Measurements from ENCODE around the gene OR11H6.
"Not testable (repeated sequence)": the region's sequence is repeated elsewhere in the genome, so short reads cannot be mapped to it uniquely, and the experiment has no call there.

Gene OR11H6, protein sequence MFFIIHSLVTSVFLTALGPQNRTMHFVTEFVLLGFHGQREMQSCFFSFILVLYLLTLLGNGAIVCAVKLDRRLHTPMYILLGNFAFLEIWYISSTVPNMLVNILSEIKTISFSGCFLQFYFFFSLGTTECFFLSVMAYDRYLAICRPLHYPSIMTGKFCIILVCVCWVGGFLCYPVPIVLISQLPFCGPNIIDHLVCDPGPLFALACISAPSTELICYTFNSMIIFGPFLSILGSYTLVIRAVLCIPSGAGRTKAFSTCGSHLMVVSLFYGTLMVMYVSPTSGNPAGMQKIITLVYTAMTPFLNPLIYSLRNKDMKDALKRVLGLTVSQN

DNA sequence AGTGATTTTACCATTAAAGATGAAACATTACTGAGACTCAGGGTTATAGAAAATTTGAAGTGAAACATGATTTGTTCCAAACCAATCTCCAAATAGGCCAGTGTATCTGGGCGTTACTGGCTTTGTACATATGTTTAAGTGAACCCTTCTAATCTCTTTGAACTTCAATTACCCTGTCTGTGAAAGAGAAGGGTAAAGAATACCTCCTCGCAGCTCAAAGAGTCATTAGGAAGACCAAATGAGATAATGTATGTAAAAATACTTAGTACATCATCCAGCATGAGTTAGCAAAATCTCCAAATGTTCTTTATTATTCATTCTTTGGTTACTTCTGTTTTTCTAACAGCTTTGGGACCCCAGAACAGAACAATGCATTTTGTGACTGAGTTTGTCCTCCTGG, at the start of gene OR11H6:
Gene OR11H6 (plus strand): TSS at position 301 of the 400 bp plus-strand sequence. CDS start 0 bp downstream, at position 301.
- TF ChIP-seq, protein P1, sequence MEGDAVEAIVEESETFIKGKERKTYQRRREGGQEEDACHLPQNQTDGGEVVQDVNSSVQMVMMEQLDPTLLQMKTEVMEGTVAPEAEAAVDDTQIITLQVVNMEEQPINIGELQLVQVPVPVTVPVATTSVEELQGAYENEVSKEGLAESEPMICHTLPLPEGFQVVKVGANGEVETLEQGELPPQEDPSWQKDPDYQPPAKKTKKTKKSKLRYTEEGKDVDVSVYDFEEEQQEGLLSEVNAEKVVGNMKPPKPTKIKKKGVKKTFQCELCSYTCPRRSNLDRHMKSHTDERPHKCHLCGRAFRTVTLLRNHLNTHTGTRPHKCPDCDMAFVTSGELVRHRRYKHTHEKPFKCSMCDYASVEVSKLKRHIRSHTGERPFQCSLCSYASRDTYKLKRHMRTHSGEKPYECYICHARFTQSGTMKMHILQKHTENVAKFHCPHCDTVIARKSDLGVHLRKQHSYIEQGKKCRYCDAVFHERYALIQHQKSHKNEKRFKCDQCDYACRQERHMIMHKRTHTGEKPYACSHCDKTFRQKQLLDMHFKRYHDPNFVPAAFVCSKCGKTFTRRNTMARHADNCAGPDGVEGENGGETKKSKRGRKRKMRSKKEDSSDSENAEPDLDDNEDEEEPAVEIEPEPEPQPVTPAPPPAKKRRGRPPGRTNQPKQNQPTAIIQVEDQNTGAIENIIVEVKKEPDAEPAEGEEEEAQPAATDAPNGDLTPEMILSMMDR (IDR thresholded peaks at IDR 0.05; ENCODE audit: low read depth, low read length): no peak
- no peak for DNase-seq (ENCODE audit: low read depth in 2 of 2)
- H3K4me3 ChIP-seq (replicated peaks in 1 of 2; ENCODE audit: low read depth in 2 of 2, low read length in 2 of 2): no peak within 1 kb of the TSS

DNA sequence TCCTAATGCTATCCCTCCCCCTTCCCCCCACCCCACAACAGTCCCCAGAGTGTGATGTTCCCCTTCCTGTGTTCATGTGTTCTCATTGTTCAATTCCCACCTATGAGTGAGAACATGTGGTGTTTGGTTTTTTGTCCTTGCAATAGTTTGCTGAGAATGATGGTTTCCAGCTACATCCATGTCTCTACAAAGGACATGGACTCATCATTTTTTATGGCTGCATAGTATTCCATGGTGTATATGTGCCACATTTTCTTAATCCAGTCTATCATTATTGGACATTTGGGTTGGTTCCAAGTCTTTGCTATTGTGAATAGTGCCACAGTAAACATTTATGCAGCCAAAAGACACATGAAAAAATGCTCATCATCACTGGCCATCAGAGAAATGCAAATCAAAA, 49.3 kb upstream of the OR11H6 start:
- H3K4me3 ChIP-seq (replicated peaks in 1 of 2; ENCODE audit: low read depth in 2 of 2, low read length in 2 of 2); DNase-seq (ENCODE audit: low read depth in 2 of 2): not testable (repeated sequence)

DNA sequence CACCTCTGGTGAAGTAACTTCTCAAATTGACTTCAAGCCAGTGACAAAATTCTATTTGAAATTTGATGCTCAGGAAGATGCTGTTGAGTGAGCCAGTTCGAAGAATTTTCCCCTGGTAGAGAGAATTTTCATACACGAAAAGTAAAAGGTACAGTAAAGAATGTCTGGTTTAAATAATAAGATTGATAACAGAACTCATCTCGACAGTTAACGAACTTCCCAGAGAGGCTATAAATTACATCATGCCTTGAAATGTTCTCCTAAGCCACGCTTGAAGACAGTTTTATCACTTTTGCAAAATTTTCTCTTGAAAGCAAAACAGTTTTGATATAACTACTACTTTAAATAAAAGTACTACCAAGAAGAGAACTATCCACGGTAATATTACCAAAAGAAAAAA, 47.2 kb upstream of the OR11H6 start:
- no peak overlapping the region for H3K4me3 ChIP-seq (replicated peaks in 1 of 2; ENCODE audit: low read depth in 2 of 2, low read length in 2 of 2)
- TF ChIP-seq, protein P1 (IDR thresholded peaks at IDR 0.05; ENCODE audit: low read depth, low read length): no peak
- DNase-seq (ENCODE audit: low read depth in 2 of 2): no peak

DNA sequence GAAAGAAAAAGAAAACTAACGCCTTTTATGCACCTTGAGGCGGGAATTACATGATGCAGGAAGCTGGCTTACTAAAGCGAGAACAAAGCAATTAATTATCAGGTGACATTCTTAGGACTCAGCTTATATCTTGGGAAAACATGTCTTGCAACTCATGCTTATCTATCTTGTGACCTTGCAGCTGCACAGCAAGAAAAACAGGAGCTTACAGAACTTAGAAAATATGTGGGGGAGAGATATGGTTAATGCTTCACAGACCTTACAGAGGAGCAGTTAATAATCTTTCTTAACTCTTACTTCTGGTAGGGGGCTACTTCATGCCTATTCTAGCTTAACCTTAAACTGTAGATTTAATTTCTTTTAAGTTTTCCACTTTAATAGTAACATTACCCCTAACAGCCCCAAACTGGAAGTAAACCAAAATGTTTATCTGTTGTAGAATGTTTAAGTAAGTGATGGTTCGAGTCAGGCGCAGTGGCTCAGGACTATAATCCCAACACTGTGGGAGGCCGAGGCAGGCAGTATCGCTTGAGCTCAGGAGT, 46.0 kb upstream of the OR11H6 start:
- no peak for DNase-seq (ENCODE audit: low read depth in 2 of 2)
- no peak overlapping the region for H3K4me3 ChIP-seq (replicated peaks in 1 of 2; ENCODE audit: low read depth in 2 of 2, low read length in 2 of 2)
- TF ChIP-seq, protein P1 (IDR thresholded peaks at IDR 0.05; ENCODE audit: low read depth, low read length): no peak

DNA sequence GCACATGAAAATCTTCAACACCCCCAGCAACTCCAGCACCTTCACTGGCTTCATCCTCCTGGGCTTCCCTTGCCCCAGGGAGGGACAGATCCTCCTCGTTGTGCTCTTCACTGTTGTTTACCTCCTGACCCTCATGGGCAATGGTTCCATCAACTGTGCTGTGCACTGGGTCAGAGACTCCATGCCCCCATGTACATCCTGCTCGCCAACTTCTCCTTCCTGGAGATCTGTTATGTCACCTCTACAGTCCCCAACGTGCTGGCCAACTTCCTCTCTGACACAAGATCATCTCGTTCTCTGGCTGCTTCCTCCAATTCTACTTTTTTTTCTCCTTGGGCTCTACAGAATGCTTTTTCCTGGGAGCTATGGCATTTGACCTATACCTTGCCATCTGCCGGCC, 44.3 kb upstream of the OR11H6 start:
- DNase-seq (ENCODE audit: low read depth in 2 of 2): no peak
- H3K4me3 ChIP-seq (replicated peaks in 1 of 2; ENCODE audit: low read depth in 2 of 2, low read length in 2 of 2): no peak overlapping the region
- TF ChIP-seq, protein P1 (IDR thresholded peaks at IDR 0.05; ENCODE audit: low read depth, low read length): no peak

DNA sequence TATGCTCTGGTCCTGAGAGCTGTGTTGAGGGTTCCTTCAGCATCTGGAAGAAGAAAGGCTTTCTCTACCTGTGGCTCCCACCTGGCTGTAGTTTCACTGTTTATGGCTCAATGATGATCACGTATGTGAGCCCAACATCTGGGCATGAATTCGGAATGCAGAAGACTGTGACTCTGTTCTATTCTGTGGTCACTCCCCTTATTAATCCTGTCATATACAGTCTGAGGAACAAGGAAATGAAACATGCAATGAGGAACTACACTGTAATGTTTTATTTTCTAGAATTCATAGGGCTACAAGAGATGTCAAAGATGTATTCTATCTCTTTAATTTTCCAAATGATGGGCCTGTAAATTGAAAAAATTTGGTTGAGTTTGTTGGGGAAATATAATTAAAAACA, 43.6 kb upstream of the OR11H6 start:
- no peak for DNase-seq (ENCODE audit: low read depth in 2 of 2)
- no peak overlapping the region for H3K4me3 ChIP-seq (replicated peaks in 1 of 2; ENCODE audit: low read depth in 2 of 2, low read length in 2 of 2)
- TF ChIP-seq, protein P1 (IDR thresholded peaks at IDR 0.05; ENCODE audit: low read depth, low read length): no peak

DNA sequence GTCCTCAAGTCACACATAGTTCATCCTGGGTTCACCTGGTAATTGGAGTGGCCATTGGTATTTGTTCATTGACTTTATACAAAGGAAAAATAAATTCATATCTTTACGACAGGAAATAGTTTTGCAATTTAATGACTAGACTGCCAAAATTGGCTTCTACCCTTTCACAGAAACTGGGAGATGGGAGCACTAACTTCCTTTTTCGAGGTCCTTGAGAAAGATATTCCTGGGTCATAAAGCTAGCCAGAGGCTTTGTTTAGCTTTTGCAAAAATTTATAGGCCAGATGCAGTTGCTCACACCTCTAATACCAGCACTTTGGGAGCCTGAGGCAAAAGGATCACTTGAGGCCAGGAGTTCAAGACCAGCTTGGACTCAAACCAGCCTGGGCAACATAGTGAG, 43.0 kb upstream of the OR11H6 start:
- TF ChIP-seq, protein P1 (IDR thresholded peaks at IDR 0.05; ENCODE audit: low read depth, low read length): no peak
- no peak for DNase-seq (ENCODE audit: low read depth in 2 of 2)

More for the DNA sequence above, 43.0 kb upstream of the OR11H6 start:
- no peak overlapping the region for H3K4me3 ChIP-seq (replicated peaks in 1 of 2; ENCODE audit: low read depth in 2 of 2, low read length in 2 of 2)

Data from cardiac fibroblast (primary cell).